ENCODE results near the gene NRF1. TPM values are rescaled to one million over a fixed set of nuclear protein-coding genes. Genes with fewer than 3 reads are reported as not detected.

Gene NRF1
- total RNA-seq, 1 experiment from 2014 or later, result 13.9 TPM

- no peak for DNase-seq (ENCODE audit: low spot score)
Measured at GRCh38 chr7:129769866-129770808, 158.6 kb downstream of the NRF1 start.

- DNase-seq (ENCODE audit: low spot score), result no peak
Measured at GRCh38 chr7:129771201-129771927, 159.8 kb downstream of the NRF1 start.

- no peak for DNase-seq (ENCODE audit: low spot score)
Measured at GRCh38 chr7:129771928-129772479, 160.5 kb downstream of the NRF1 start.

- no peak for DNase-seq (ENCODE audit: low spot score)
Measured at GRCh38 chr7:129772646-129773280, 161.2 kb downstream of the NRF1 start.

GRCh38 chr7:129773328-129773731 lies 161.8 kb downstream of the NRF1 start:
- no peak for DNase-seq (ENCODE audit: low spot score)

GRCh38 chr7:129773871-129774270 lies 162.4 kb downstream of the NRF1 start:
- DNase-seq (ENCODE audit: low spot score), result no peak

- DNase-seq (ENCODE audit: low spot score), result no peak
Measured at GRCh38 chr7:129774359-129774758, 162.8 kb downstream of the NRF1 start.

- no peak for DNase-seq (ENCODE audit: low spot score)
Measured at GRCh38 chr7:129774871-129775694, 163.6 kb downstream of the NRF1 start.

GRCh38 chr7:129775695-129776361 lies 164.3 kb downstream of the NRF1 start:
- DNase-seq (ENCODE audit: low spot score), result no peak

GRCh38 chr7:129776362-129776722 lies 164.8 kb downstream of the NRF1 start:
- no peak for DNase-seq (ENCODE audit: low spot score)

GRCh38 chr7:129777195-129777844 lies 165.8 kb downstream of the NRF1 start:
- no peak for DNase-seq (ENCODE audit: low spot score)

- DNase-seq (ENCODE audit: low spot score), result no peak
Measured at GRCh38 chr7:129777993-129778769, 166.7 kb downstream of the NRF1 start.

- DNase-seq (ENCODE audit: low spot score), result no peak
Measured at GRCh38 chr7:129778770-129779601, 167.5 kb downstream of the NRF1 start.

- peak; percentile 51 for DNase-seq (ENCODE audit: low spot score)
Measured at GRCh38 chr7:129779602-129780256, 168.2 kb downstream of the NRF1 start.

- peak; percentile 76 for DNase-seq (ENCODE audit: low spot score)
Measured at GRCh38 chr7:129780257-129780973, 168.9 kb downstream of the NRF1 start.

- DNase-seq (ENCODE audit: low spot score), result no peak
Measured at GRCh38 chr7:129780974-129781927, 169.7 kb downstream of the NRF1 start.

Measured in H4 (cell line).